Thoracic aorta (tissue), 2 donors: ENCODE results near the gene AHRR. TPM values are rescaled to one million over a fixed set of nuclear protein-coding genes. Genes with fewer than 3 reads are reported as not detected.

Source experiments
- ATAC-seq: fragments of 150-250 bp; one replicate; pipeline ENCODE4 v1.8.0; 2017; ENCODE audit warnings: low read depth; ENCODE audit not compliant: insufficient number of reproducible peaks, low FRiP score
- DNase-seq: peaks from one replicate; pipeline ENCODE4 v3.0.0-alpha.2; 2020; ENCODE audit warnings: low spot score
- H3K27ac ChIP-seq, 2 donors: fragments of 200-600 bp; sonication (generic); 1 replicate in 1 of 2; 2 replicates in 1 of 2; pipeline ENCODE4 v1.5.1; 2016; ENCODE audit warnings: mild to moderate bottlenecking in 2 of 2, moderate library complexity in 2 of 2
- H3K27me3 ChIP-seq: fragments of 200-600 bp; sonication (generic); replicated peaks from 2 replicates; pipeline ENCODE4 v1.6.0; 2016; ENCODE audit warnings: mild to moderate bottlenecking; ENCODE audit not compliant: insufficient read depth
- H3K36me3 ChIP-seq: fragments of 200-600 bp; sonication (generic); one replicate; pipeline ENCODE4 v1.5.1; 2016
- H3K4me1 ChIP-seq, 2 donors: fragments of 200-600 bp; sonication (generic); 1 replicate in 1 of 2; 2 replicates in 1 of 2; pipeline versions ENCODE4 v1.5.1 to v1.6.0; 2016; ENCODE audit warnings: low read depth in 2 of 2, mild to moderate bottlenecking in 1 of 2; ENCODE audit not compliant: control insufficient read depth in 1 of 2
- H3K4me3 ChIP-seq: fragments of 200-600 bp; sonication (generic); 2 replicates; pipeline ENCODE4 v1.5.1; 2016; ENCODE audit warnings: mild to moderate bottlenecking
- H3K9me3 ChIP-seq: fragments of 200-600 bp; sonication (generic); 2 replicates; pipeline ENCODE4 v1.5.1; 2016
- CTCF ChIP-seq: fragments of 200-600 bp; sonication (generic); IDR thresholded peaks from one replicate; pipeline ENCODE4 v1.5.1; 2019; ENCODE audit warnings: antibody characterized with exemption
- total RNA-seq, 2 donors: library from RNA; depleted of rRNA; stranded (reverse); fragments of >200 nt; gene quantifications; one replicate each; pipeline versions ENCODE4 v1.1.0 to v1.2.3, GENCODE V29; 2016

Gene AHRR
- total RNA-seq, 2 donors from 2014 or later = 0.85 to 3.1 TPM

- ATAC-seq = no peak
- peak; percentile 16 for TF ChIP-seq CTCF
- Histone ChIP-seq H3K27me3 (no peaks in the 10 kb centered on the region), H3K36me3 (no peaks in the 10 kb centered on the region), H3K4me3 (no peak overlapping the region), H3K9me3 (no peaks in the 10 kb centered on the region), H3K4me1 (no peaks in the 10 kb centered on the region), H3K27ac (no peak overlapping the region)
- no peak for DNase-seq
Measured at GRCh38 chr5:431001-431710, 109.6 kb downstream of the AHRR start.

- DNase-seq (no peak), ATAC-seq (no peak)
- no peak for TF ChIP-seq CTCF
- no peak overlapping the region for H3K27ac ChIP-seq
- H3K36me3 ChIP-seq = no peaks in the 10 kb centered on the region
- H3K4me1 ChIP-seq = no peaks in the 10 kb centered on the region
- no peaks in the 10 kb centered on the region for H3K9me3 ChIP-seq
- no peaks in the 10 kb centered on the region for H3K27me3 ChIP-seq
- H3K4me3 ChIP-seq = no peak overlapping the region
Measured at GRCh38 chr5:431711-432050, 110.2 kb downstream of the AHRR start.

GRCh38 chr5:432201-432927, 110.8 kb downstream of the AHRR start:
- no peak for ATAC-seq
- H3K36me3 ChIP-seq = no peaks in the 10 kb centered on the region
- TF ChIP-seq CTCF = no peak
- no peak for DNase-seq
- no peaks in the 10 kb centered on the region for H3K27me3 ChIP-seq
- no peaks in the 10 kb centered on the region for H3K4me1 ChIP-seq
- H3K9me3 ChIP-seq = no peaks in the 10 kb centered on the region
- H3K4me3 ChIP-seq = no peak overlapping the region
- no peak overlapping the region for H3K27ac ChIP-seq

DNA sequence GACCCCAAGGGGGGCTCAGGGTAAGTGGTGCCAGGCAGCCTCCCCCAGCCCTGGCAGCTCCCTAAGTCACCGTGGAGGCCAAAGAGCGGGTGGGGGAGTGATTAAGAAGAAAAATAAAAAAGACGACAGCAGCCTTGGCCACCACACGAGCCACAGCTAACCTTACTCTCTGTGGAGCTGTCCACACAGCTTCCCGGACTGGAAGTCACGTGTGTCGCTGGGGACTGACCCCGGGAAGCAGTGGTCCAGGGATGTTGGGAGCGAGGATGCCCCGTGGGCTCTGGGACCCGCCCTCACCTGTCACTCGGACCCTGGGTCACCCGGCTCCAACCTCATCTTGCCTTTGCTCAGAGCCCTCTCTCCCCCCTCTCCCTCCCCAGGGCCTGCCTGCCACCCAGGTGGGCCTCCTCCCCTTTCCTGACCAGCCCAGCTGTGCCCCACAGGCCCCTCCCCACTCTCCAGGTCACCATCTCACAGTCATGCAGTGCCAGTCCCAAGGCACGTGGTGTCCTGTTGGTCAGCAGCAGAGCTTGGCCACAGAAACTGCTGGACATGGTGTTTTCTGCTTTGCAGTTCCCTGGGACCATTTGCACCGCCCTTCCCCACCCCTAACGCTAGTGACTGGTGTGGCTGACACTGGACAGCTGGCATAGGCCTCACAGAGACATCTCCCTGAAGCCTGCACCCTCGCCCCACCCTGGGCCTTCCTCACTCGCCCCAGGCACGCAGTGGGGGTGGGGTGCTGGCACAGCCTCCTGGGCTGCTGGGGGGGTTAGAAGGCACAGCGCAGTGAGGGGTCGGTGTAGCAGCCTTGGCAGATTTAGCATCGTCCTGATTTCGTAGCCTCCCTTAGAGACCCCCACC, 111.6 kb downstream of the AHRR start:
- H3K4me1 ChIP-seq = no peaks in the 10 kb centered on the region
- no peak for TF ChIP-seq CTCF
- H3K27me3 ChIP-seq = no peaks in the 10 kb centered on the region
- DNase-seq = no peak
- H3K36me3 ChIP-seq = no peaks in the 10 kb centered on the region
- ATAC-seq = no peak
- no peak overlapping the region for H3K27ac ChIP-seq
- no peaks in the 10 kb centered on the region for H3K9me3 ChIP-seq
- no peak overlapping the region for H3K4me3 ChIP-seq

DNA sequence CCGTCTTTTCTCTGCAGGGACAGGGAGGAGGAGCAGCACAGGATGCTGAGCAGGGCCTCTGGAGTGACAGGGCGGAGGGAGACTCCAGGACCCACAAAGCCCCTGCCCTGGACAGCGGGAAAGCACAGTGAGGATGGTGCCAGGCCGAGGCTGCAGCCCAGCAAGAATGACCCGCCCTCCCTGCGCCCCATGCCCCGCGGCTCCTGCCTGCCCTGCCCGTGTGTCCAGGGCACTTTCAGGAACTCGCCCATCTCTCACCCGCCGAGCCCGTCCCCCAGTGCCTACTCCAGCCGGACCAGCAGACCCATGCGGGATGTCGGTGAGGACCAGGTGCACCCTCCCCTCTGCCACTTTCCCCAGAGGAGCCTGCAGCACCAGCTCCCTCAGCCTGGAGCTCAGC, 112.3 kb downstream of the AHRR start:
- Histone ChIP-seq H3K4me1 (no peaks in the 10 kb centered on the region), H3K9me3 (no peaks in the 10 kb centered on the region), H3K36me3 (no peaks in the 10 kb centered on the region), H3K4me3 (no peak overlapping the region), H3K27ac (no peak overlapping the region), H3K27me3 (no peaks in the 10 kb centered on the region)
- ATAC-seq (no peak), DNase-seq (no peak)
- no peak for TF ChIP-seq CTCF
